HG02943 (cell line): ENCODE data around the gene ZNRF2.
A peak's percentile ranks its signal among the peaks of the same experiment; 100 is the strongest.

Experiments
- ATAC-seq: cut with Tn5 transposase; IDR thresholded peaks from one replicate; pipeline ENCODE4 v1.9.1; 2021; ENCODE audit warnings: mild to moderate bottlenecking, low read depth, moderate library complexity; ENCODE audit not compliant: unreplicated experiment

Gene ZNRF2

DNA sequence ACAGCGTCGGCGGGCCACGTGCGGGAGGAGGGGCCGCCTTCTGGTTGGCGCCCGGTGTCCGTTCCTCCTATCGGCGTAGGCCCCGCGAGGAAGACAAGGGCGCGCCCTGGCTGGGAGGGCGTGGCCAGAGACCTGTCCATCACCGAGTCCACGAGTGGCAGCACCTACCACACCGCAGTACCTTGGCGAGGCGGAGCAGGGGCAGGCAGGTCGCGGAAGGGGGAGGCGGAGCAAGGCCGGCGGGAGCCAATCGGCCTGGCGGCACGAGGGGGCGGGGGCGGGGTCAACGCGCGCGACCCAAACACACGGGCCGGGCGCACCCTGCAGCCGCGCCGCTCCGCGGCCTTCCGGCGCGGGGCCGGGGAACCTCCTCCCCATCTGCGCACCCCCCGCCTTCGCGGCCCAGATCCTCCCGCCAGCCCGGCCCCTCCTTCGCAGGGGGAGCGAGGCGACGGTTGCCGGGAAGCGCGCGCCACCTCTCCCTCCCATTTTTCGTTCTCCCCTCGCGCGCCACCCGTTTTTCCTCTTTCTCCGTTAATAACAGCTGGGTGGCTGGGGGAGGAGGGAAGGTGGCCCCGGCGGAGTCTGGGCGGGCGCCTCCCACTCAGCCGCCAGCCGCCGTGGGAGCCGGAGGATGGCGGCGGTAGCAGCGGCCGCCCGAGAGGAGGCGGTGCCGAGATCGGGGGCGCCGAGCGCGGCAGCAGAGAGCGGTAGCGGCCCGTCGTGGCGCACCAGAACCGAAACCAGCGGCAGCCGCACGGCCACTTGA lies at the start of gene ZNRF2:
Gene ZNRF2, plus strand, starts transcription at position 300 of the 769 bp plus-strand sequence. CDS start 761 bp downstream, outside the sequence.
- ATAC-seq = peak; percentile 86

DNA sequence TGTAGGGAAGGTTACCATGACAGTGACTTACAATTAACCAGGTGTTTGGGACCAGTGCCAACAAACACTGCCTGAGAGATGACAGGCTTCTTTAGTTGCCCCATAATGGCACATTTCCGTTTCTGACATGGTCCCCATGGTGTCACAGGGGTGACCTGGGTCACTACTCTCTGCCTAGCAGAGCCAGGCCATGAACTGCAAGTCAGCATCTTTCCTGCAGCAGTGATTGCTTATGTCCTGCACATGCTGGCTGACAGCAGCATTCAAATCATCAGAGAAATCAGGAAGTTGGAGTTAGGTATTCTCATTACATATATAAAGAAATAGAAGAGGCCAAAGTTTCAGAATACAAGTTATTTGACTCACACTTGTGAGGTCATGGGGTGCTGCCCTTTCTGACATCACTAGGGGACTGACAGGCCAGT lies 47.1 kb upstream of the ZNRF2 start:
- no peak for ATAC-seq

DNA sequence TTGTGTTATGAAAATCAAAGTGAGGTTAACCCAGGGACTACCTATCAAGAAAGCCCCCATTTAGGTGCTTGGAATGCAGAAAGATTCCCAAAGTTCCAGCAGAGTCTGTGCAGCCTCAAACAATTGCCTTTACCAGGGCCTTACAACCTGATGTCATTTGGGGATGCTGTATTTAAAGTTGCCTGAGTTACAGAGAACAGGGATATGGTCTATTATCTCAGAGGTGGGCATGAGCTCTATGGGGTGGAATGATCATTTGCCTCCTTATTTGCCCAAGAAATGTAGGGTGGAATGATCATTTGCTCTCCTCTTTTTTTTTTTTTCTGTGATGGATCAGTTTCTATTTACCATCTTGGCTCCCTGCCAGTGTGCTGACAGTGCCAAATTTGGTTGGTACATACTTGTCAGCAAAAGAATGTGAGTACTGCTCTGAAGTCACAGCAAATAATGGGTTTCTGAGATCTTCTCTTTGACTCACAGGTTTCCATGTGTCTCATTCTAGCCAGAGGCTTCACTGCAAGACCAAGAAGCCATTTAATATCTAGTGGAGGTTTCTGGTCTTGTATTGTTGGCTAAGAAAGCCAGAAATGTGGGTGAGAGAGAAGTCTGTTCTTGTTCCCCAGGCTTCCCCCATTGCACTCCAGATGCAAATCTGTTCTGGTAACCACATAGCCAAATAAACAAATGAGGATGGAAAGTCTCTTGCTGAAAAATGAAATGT lies 45.5 kb upstream of the ZNRF2 start:
- no peak for ATAC-seq

DNA sequence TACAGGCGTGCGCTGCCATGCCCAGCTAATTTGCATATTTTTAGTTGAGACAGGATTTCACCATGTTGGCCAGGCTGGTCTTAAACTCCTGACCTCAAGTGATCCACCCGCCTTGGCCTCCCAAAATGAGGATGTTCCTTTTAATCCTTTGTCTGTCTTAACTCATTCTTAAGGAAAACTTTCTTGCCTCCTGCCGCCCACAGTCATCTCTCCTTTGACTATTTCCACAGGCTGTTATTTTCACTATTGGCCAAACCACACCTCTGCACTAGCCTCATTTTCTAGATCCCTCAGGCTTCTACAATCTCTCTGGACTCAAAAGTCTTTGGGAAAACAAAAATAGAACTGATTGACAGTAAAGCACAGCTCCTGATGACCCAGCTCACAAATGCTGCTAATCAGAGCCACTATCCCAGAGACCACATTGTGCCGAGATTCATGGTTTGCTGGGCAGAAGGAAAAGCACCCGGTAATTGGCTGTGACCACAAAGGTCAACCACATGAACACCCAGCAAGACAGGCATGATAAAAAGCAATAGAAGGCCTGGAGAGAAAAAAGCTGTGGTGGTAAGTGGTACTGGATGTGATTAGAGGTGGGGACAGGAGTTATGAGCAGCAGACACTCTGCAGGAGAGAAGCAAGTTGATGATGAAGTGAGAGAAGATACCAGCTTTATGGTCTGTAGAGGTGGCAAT lies 44.1 kb upstream of the ZNRF2 start:
- no peak for ATAC-seq

DNA sequence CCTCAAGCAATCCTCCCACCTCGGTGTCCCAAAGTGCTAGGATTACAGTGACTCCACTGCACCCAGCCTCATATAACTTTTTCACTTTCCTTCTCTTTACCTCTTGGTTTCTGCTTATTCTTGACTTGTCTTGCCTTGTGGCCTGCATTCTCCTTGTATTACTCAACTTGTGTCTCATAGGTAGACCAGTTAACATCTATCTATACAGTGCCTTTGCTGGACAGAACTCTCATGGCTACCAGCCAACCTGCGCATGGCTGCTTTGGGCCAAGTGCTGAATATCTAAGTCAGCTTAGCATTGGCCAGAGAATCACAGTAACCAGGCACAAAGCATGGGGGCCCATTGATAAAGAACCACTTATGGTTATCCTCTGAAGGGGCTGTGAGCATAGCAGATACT lies 42.6 kb upstream of the ZNRF2 start:
- no peak for ATAC-seq

DNA sequence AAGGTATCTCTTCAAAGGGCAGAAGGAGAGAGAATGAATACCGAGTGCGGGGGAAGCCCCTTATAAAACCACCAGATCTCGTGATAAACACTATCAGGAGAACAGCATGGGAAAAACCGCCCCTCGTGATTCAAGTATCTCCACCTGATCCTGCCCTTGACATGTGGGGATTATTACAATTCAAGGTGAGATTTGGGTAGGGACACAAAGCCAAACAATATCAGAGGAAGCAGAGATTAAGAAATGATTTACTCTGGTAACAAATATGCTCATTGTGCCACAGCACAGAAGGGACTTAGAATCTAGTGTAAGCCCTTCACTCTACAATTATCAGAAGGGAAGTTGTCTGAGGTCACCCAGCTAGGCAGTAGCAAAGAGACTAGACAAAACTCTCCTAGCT lies 40.1 kb upstream of the ZNRF2 start:
- ATAC-seq = no peak

DNA sequence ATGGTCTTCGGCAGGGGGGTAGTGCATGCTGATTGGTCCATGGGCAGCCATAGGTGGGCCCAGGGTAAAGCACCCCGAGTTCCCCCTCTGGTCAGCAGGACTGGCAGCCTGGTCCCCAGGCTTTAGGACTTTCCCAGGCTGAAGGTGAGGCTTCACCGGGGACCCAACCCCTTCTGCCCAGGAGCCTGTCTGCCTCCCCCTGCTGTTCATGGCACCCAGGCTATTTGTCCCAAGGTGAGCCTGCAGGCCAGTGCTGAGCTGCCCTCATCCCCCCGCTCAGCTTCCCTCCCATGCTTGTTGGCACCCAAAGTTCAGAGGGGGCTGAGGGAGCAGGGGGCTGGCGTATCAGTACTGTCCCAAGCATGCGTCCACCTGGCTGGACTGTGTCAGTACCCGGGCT lies 38.5 kb upstream of the ZNRF2 start:
- no peak for ATAC-seq

DNA sequence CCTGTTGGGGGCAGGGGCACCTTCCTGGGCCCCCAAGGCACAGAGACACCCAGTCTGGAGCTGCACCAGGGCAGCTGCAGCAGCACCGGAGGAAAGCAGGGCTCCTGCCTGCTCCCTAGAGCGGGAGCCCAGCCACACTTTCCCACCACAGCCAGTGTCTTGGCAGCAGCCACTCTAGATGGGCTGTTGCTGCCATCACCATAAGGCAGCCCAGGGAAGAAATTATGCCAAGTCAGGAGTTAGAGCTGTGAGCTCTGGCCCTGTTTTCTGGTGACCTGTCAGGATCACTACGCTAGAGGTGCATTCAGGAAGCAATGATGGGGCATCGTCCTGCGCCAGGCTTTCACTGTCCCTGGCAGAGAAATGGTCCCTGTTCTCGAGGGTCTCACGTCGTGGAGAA lies 38.0 kb upstream of the ZNRF2 start:
- ATAC-seq = no peak

DNA sequence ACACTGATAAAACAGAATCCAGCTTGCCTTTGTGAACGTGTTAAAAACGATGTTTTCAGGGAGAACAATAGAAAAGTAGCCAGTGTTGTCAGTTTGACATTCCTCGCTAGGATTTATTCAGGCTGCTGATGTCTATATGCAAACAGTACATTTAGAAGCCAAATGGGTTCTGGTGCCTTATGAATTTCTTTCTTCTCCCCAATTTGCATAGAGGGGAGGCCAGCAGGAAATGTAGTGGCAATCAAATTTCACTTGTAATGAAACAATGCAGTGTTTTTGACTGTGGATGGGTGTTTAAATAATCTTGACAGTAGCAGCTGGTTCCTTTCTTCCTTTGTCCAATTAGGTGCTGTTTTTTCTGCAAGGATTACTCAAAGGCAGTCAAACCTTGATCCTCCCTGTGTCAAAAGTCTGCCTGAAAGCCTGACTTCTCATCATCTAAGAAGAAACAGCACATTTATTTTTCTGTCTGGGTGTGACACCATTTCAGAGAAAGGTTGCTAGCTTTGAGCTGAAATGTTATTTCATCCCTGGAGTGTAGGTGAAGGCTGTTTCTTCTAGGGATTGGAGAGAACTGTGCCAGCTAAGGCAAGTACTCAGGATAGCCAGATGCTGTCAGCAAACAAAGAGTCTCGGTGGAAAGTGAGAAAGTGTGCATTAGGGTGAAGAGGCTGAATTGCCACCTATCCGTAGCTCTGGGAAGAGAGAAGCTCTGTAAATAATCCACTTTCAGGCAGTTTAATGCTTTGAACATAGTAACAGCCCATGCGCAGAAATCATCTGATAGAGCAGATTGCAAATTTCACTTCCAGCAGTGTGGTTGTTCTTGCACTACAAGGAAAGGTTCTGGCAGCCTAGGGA lies 36.6 kb upstream of the ZNRF2 start:
- no peak for ATAC-seq

DNA sequence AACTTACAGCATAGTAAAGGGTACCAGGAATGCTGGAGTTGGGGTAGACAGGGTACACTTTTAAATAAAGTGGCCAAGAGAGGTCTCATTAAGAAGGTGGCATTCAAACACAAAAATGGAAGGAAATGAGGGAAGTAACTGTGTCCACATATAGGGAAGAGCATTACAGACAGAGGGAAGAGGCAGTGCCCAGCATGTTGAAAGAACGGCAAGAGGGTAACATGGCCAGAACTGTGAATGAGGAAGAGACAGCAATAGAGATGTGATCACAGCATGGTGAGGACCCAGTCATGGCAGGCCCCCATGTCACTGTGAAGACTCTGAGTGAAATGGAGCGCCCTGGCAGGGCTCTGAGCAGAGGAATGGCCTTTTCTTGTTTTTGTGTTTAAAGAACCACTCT lies 35.1 kb upstream of the ZNRF2 start:
- ATAC-seq = no peak

DNA sequence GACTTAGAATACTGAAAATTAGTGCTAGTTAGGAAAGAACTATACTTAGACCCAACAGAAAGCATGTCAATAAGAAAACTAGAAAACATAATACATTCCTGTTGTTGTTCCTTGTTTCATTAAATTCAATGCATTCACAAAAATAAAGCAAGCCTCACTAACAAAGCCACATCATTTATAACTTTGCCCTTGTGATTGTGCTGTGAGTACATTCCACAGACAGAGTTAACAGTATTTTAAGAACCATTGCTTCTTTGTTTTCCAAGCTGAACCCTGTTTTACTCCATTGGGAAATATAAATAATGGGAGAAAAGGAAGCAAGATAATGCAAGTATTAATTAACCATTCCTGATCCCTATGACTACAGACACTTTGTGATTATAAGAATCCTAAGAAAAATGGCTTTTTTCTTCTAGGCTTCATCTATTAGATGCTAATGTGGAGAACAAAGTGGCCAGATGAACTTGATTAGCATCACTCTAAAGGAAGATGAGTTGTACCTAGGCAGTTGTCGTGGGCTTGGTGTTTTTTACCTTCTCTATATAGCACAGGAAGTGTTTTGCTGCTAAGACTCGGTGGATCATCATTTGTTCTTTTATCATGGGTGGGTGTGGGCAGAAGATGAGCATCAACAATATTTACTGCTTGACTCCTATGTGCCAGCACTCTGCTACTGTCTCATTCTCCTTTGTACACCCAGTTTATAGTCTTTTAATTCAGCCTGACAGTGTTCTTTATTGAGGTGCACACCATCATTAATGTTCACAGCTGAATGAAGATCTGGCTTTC lies 34.2 kb upstream of the ZNRF2 start:
- no peak for ATAC-seq

DNA sequence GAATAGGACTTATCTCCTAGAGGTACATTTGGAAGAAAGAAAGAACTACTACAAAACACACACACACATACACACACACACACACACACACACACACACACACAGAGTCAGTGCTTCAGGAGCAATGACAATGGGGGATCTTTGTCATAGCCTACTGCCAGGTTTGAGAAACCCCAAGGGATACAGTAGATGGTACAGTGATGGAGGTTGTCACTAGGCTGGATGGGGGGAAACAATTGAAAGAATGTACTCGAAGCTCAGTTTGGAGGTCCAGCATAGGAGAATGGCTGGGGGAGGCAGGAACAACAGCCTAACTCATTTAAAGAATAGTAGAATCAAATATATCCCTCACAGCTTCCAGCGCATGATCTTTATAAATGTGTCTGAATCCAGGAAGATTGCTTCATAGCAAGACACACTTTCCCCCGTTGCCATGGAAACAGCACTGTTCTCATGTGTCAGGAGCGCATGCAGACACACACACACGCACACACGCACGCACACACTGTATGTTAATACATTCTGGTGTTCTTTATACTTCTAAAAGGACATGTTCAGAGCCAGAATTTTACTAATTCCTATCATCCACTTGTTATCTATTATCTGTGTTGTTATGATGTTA lies 32.6 kb upstream of the ZNRF2 start:
- ATAC-seq = no peak

DNA sequence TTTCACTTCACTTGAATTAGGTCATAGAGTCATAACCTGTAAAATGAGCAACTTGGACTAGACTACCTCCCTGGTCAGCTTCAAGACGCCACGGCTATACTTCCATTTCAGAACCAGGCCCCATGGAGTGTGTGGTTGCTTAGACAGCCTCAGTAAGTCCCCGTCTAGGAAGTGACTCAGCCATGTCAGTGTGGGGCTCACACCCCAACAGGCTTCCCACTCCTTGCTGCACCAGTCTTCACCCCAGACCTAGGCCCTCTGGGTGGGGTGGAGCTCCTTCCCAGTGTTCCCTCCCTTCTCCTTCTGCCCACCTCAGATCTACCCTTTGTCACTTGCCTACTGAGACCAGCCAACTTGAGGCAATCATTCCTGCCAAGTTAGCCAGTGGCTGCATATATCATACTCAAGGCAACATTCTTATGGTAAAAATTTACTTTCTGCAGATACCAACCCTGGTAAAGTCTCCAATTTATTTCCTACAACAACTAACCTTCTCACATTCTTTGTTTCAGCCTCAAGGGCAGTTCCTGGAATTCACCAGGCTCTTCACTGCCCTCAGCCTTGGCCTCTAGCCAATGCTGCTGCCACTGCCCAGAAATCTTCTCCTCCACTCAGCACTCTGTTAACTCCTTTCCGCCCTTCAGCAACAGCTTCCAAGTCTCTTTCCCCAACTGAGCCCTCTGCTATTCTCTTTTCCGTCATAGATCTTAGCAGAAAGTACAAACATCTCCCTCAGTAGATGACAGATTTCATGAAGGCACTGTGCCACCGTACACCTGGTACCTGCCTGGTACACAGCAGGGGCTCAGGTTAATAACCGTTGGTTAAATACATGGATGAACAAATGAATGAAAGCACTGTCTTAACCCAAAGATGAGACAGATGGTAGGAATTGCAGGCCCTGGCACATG lies 31.3 kb upstream of the ZNRF2 start:
- ATAC-seq = no peak

DNA sequence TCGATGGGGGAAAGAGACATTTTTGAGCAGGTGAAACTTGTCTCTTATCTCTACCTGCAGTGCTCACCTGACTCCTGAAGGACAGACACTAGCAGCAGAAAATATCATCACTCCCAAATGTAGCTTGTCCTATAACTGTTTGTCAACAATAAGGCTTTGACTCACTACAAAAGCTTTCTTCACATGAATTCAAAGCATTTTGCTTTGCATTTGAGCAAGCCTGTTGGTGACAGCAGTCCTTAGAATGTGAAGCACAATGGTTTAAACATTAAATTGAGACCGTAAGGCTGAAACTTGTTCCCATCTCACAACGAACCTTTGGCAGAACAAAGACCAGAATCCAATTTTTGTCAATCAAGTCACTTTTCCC lies 30.6 kb upstream of the ZNRF2 start:
- ATAC-seq = no peak

DNA sequence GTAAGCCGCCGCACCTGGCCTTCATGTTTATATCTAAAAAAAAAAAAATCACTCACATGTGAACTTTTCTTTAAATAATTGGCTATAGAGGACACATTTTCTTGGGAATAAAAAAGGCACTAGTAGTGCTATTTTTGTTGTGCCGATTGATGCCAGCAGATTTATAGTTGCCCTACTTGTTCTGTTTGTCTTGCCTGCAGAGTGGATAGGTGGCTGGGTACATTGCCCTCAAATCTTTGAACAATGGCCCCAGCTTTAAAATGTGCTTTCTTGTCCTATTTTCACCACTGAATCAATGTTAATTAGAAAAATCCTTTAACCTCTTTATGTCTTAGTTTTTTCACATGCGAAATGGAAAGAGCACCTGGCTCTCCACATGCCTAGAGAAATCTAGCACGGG lies 30.1 kb upstream of the ZNRF2 start:
- no peak for ATAC-seq

DNA sequence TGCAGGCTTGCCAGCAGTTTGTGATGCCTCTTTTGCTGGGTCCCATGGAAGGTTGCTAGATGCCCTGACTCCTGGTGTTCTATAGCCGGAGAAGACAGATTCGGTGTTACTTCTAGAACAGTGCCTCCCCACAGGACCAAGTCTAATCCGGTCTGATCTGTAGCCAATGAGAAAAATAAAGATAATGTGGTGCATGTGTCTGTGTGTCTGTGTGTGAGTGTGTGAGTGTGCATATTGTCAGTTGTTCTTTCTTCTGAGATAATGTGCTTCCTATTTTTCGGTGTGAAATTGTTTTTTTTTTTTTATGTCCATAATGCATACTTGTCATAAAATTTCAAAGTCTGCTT lies 29.7 kb upstream of the ZNRF2 start:
- ATAC-seq = no peak

DNA sequence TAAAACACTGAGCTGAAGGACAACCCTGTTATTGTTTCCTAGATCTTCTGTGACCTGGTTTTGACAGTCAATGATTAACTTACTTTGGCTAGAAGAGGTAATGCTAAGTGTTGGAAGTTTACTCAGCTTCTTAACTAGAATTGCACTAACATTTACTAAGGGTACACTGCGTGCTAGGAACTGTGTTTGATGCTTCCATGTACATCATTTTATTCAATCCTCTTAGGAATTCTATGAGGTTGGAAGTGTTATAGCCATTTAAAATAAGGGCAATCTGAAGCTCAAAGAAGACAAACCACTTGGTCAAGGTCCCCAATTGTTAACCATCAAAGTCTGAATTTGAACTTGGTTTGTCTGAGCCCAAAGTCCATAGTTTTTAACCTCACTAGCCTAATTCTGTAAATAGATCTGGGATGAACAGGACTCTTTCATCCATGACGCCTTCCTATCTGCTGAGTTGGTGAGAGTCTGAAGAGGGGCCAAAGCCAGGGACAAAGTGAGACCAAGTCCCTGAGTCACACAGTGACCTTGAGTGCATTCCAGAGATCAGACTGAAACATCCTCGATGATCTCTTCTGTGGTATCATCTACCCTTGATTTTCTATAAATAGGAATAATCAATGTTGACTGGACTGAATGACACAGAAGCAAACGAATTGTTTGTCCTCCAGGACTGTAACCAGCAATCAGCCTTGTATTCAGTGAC lies 29.2 kb upstream of the ZNRF2 start:
- no peak for ATAC-seq

DNA sequence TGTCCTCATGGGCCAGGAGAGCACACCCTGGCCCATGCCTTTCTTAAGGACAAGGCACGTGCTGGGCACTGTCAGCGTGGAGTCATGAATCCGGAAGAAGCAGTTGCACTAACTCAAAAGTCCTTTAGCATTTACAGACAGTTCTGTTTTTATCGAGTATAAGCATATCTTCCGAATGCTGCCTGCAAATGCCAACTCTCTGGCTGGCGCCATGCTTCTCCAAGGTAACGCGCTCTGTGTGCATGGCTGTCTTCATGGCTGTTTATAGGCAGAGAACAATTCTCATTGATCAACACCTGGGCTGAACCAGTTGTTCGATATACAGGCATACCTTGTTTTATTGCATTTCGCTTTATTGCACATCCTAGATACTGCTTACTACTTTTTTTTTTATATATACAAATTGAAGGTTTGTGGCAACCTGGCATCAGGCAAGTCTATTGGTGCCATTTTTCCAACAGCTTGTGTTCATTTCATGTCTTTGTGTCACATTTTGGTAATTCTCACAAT lies 28.0 kb upstream of the ZNRF2 start:
- ATAC-seq = no peak
